HG02571 (cell line): Measurements from ENCODE around the gene SART3.

ENCODE experiments used
- ATAC-seq: cut with Tn5 transposase; IDR thresholded peaks from one replicate; pipeline ENCODE4 v1.9.1; 2021; ENCODE audit warnings: mild to moderate bottlenecking, moderate library complexity; ENCODE audit not compliant: unreplicated experiment

SART3 gene, protein sequence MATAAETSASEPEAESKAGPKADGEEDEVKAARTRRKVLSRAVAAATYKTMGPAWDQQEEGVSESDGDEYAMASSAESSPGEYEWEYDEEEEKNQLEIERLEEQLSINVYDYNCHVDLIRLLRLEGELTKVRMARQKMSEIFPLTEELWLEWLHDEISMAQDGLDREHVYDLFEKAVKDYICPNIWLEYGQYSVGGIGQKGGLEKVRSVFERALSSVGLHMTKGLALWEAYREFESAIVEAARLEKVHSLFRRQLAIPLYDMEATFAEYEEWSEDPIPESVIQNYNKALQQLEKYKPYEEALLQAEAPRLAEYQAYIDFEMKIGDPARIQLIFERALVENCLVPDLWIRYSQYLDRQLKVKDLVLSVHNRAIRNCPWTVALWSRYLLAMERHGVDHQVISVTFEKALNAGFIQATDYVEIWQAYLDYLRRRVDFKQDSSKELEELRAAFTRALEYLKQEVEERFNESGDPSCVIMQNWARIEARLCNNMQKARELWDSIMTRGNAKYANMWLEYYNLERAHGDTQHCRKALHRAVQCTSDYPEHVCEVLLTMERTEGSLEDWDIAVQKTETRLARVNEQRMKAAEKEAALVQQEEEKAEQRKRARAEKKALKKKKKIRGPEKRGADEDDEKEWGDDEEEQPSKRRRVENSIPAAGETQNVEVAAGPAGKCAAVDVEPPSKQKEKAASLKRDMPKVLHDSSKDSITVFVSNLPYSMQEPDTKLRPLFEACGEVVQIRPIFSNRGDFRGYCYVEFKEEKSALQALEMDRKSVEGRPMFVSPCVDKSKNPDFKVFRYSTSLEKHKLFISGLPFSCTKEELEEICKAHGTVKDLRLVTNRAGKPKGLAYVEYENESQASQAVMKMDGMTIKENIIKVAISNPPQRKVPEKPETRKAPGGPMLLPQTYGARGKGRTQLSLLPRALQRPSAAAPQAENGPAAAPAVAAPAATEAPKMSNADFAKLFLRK

DNA sequence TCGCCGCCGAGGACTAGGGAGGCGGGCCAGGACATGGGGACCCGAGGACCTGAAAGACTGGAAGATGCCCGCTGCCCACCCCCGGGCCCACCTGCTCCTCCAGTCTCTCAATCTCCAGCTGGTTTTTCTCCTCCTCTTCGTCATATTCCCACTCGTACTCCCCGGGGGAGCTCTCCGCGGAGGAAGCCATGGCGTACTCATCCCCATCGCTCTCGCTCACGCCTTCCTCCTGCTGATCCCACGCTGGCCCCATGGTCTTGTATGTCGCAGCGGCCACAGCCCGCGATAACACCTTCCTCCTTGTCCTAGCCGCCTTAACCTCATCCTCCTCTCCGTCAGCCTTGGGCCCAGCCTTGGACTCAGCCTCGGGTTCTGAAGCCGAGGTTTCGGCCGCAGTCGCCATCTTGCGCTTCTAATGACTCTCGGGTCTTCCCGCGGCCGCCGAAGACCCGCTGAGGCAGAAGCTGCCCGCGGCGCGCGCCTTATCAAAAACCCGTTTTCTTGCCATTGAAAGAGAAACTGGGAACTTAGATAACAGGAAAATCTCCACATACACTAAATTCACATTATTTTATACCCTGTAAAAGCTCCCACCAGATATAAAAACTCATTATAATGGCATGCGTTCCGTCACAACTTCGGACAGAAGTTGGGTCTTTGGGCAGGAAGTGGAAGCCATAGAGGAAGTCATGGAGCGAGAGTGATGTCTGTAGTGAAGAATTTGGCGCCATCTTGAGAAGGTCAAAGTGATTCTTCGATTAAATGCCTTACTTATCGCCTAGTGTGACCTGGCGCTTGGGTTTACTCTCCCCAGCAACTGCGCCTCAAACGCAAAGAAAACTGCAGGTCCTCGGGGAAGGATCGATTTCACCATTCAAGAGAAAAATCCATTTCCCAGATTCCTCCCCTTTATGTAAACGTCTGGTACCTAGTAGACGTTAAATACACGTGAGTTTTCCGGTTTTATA lies at the start of gene SART3:
Gene SART3 (minus strand): TSS at position 422 of the 968 bp plus-strand sequence. CDS start 19 bp downstream, at position 403.
- ATAC-seq, result peak; percentile 37

- ATAC-seq, result no peak
Observed at GRCh38 chr12:108610336-108610815, 49.4 kb upstream of the SART3 start.

- no peak for ATAC-seq
Observed at GRCh38 chr12:108609537-108610335, 48.8 kb upstream of the SART3 start.

- no peak for ATAC-seq
Observed at GRCh38 chr12:108608616-108609015, 47.6 kb upstream of the SART3 start.

DNA sequence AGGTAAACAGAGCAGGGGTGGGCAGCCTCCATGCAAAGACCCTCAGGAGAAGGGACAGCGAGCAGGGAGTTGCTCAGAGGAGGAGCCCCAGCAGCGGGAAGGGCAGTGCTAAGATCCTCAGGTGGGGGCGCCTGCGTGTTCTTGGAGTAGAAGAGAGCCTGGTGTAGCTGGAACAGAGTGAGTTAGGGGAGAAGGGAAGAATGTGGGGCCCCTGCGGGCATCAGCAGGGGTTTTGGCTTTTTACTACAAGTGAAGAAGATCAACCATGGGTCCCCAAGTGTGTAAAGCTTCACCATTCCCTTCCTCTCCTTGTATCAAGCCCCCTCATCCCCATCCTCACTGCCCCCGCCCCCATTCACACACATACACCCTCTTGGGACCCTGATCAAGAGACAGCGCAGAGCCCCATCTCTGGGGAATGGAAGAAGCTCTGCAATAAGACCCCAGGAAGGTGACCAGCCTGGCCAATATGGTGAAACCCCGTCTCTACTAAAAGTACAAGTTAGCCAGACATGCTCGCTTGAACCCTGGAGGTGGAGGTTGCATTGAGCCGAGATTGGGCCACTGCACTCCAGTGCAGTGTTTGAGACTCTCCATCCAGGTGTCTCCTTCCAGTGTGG lies 47.1 kb upstream of the SART3 start:
- ATAC-seq, result no peak

DNA sequence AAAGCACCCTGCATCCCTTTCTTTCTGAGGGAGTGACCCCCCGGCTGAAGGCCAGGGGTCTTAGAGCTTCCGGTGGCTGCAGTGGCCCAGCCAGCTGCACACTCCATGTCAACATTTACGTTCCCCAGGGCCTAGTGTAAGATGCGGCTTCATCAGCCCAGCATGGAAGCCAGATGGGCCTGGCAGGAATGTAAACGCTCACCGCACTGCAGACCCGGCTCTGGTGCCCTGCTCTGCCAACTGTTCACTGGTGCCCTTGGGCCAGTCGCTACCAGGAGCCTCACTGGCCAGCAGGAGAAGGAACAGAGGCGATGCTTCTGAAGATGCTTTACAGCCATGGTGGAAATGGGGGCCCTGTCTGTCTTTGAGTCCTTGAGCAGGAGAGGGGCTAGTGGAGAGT lies 45.5 kb upstream of the SART3 start:
- no peak for ATAC-seq

DNA sequence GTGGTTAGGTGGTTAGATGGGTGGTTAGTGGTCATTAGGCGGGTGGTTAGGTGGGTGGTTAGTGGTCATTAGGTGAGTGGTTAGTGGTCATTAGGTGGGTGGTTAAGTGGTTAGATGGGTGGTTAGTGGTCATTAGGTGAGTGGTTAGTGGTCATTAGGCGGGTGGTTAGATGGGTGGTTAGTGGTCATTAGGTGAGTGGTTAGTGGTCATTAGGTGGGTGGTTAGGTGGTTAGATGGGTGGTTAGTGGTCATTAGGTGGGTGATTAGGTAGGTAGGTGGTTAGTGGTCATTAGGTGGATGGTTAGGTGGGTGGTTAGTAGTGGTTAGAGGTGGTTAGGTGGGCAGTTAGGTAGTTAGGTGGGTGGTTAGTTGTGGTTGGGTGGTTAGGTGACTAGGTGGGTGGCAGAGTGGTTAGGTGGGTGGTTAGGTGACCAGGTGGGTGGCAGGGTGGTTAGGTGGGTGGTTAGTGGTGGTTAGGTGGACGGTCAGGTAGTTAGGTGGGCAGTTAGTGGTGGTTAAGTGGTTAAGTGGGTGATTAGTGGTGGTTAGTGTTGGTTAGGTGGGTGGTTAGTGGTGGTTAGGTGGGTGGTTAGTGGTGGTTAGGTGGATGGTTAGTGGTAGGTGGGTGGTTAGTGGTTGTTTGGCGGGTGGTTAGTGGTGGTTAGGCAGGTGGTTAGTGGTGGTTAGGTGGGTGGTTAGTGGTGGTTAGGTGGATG lies 44.9 kb upstream of the SART3 start:
- no peak for ATAC-seq

DNA sequence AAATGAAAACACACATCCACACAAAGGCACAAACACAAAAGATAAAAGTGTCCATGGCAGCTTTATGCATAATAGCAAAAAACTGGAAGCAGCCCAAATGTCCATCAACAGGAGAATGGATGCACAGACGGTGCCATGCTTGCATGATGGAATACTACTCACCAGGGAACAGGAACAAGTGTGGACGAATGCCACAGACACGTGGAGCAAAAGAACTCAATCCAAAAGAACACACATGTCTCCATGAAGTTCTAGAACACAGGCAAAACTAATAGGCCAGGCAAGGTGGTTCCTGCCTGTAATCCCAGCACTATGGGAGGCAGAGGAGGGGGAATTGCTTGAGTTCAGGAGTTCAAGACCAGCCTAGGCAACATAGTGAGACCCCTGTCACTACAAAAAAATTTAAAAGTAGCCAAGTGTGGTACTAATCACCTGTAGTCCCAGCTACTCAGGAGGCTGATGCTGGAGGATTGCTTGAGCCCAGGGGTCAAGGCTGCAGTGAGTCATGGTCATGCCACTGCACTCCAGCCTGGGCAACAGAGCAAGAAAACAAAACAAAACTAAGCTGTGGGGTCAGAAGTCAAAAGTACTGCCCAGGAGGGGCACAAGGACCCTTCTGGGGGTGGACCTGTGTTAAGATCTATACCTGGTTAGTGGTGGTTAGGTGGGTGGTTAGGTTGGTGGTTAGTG lies 44.2 kb upstream of the SART3 start:
- no peak for ATAC-seq

- ATAC-seq, result no peak
Observed at GRCh38 chr12:108604208-108604941, 43.4 kb upstream of the SART3 start.

- no peak for ATAC-seq
Observed at GRCh38 chr12:108603743-108604142, 42.8 kb upstream of the SART3 start.

DNA sequence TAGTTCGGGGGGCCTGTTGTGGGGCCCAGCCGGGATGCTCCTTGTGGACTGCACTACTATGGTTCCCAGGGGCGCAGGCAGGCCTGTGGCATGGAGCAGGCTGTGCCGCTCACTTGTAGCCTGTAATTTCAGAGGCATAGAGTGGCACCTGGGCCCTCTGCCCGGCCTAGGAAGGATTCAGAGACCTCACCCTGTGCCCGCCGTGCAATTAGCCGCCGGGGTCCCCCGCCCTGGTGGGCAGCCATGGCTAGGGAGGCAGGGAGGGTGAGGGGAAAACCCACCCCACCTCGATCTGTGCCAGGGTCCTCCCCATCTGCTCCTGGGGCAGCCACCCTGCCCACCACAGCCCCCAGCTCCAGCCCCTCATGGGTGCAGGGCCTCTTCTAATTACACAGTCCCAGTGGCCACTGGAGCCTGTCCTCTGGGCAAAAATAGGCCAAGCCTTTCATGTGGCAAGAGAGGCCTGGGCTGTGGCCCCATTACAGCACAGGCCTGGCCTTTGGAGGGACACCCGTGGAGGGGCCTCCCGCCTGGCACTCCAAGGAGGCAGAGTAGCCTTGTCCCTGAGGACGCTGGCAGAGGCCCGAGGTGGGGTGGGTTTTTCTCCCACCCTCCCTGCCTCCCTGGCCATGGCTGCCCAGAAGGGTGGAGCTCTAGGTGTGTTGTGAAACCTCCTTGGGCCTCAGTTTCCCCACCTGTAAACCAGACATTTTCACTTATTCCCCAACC lies 42.2 kb upstream of the SART3 start:
- ATAC-seq, result no peak

DNA sequence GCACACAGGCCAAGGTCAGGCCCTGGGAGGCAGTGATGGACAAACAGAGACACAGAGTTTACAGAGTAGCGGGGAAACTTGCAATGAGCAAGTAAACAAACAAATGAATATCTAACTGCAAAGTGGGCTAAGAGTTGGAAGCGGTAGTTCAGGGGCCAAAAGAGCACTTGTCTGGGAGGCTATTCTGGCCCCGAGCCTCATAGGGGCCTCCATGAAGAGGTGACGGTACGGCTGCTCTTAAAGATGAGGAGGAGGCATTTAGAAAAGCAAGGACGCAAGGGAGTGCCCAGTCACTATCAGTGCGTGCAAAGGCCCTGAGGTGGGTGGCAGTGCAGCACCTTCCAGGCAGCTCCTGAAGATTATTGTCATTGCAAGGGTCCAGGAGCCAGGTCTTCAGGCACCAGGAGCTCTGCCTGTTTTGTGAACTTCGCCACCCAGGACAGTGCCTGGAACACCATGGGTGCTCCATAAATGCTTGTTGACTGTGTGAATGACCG lies 41.3 kb upstream of the SART3 start:
- no peak for ATAC-seq

GRCh38 chr12:108600702-108601007 lies 39.7 kb upstream of the SART3 start:
- ATAC-seq, result no peak

GRCh38 chr12:108599948-108600701 lies 39.2 kb upstream of the SART3 start:
- no peak for ATAC-seq

DNA sequence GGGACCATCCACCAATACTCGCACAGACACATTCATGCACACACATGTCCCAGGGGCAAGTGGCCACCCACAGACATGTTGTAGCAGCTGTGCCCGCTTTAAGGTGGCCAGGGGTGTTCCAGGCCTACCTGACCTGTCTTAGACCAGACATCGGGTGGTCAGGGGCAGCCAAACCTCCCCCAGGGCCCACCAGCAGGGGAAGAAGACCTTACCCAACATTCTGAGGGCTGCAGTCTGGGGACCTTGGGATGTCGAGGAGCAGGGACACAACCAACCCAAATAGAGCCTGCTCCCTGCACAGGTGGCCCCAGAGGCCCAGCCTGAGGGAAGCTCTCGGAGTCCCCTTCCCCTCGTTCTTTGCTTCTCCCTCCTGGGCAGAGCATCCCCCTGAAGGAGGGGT lies 38.6 kb upstream of the SART3 start:
- ATAC-seq, result no peak
